ENCODE results near the gene VEGFA.

VEGFA gene

GRCh38 chr6:43738877-43739641, 31.0 kb upstream of the VEGFA start:
- no peak for DNase-seq (ENCODE audit: low spot score)

DNA sequence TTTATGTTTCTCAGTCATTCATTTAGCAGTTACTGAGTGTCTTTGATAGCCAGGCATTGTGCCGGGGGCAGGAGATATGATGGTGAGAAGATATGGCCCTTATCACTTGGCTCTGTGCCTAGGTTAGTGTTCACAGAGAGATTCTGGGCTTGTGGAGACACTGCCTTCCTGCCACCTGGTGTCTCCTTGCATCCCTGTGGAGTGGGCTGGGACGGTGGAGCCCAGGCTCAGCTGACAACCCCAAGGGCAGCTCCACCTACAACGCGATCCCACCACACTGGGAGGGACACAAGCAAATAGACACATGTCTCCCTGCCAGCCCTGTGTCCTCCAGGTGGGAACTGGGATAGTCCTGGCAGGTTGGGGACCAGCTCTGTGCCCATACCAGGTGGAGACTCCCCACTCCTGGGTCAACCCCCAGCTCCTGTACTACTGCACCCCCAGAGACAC, 30.3 kb upstream of the VEGFA start:
- DNase-seq (ENCODE audit: low spot score) = no peak

- DNase-seq (ENCODE audit: low spot score) = no peak
These were observed 29.6 kb upstream of the VEGFA start for GRCh38 chr6:43740321-43740960.

GRCh38 chr6:43740961-43741764, 28.8 kb upstream of the VEGFA start:
- DNase-seq (ENCODE audit: low spot score) = no peak

DNA sequence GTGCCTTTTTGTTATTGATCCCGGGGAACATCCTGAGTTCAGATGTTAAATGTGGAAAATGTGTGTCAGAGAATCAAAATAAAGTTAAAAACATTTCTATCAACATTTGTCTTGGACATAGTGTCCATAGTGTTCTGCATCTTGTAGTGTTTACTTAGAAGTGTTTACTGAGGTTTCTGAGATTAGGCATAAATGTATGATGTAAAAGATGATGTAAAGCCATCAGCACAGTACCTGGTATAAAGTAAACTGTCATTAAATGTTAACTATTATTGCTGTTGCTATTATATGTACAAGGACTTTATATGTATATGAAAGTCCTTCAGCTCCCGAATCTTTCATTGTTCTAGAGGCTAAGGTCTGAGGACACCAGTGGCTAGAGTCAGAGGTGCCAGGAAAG, 28.2 kb upstream of the VEGFA start:
- DNase-seq (ENCODE audit: low spot score) = no peak

- no peak for DNase-seq (ENCODE audit: low spot score)
These were observed 27.7 kb upstream of the VEGFA start for GRCh38 chr6:43742285-43742684.

- DNase-seq (ENCODE audit: low spot score) = no peak
These were observed 26.9 kb upstream of the VEGFA start for GRCh38 chr6:43742931-43743632.

DNA sequence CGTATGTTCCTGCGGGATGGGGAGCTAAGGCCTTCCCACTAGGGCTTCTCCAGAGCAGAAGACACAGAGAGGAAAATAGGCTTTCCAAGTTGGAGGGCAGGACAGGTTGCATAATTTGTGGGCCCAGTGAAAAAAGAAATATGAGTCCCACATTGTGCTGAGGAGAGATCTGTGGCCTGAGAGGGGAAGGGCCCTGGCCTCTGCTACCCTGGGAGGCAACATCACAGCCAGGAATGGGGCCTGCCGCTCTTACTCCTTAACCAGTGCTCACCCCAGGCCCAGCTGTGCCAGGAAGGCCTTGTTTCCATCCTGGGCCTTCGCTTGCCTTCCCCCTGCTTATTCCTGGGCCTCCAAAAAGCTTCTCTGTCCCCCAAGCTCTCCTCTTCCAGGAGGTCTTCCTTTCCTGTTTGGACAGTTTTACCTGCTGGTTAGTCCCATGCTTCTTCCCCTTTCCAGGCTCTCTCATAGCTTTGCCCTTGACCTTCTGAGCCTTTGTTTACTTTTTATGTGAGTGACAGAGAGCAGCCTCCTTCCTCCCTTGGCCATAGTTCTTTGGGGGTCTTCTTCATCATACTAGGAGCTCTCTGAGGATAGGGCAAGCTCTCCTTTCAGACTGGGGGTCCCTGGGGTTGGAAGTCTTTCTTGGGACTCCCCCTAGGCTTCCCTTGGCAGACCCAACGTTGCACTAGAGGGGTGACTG, 26.2 kb upstream of the VEGFA start:
- DNase-seq (ENCODE audit: low spot score) = no peak

DNA sequence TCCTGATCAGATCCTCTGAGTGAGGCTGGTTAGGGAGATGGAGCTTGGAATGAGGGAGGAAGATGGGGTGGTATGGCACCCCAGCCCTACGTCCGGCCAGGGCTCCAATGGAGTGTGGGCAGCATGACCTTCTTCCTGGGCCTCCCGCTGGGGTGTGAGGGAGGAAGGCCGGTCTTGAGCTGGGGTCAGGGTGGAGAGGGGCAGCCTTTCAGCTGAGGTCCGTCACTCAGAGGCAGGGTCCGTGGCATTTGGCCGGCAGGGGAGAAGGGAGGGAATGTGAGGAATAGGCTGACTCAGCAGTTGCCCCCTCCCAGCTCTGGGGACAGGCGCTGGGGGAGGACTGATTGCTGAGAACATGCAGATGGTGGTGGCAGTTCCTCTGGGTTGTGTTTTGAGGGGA, 25.5 kb upstream of the VEGFA start:
- no peak for DNase-seq (ENCODE audit: low spot score)

- no peak for DNase-seq (ENCODE audit: low spot score)
These were observed 24.9 kb upstream of the VEGFA start for GRCh38 chr6:43744931-43745727.

DNA sequence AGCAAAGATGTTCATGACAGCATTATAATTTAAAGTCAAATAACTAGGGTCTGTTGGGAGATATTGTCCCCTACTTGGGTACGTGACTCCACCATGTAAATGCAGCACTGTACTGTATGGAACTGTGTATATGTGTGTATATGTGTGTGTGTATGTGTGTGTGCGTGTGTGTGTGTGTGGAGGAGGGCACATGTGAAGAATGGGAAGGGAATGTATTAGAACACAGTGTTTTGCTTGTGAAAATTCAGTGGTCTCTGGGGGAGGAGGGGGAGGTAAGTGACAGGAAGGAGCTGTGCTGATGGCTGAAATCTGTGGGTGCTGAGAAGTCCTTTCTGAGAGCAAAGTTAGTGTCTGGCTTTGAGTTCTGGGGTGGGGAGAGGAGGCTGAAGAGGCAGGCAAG, 23.9 kb upstream of the VEGFA start:
- no peak for DNase-seq (ENCODE audit: low spot score)

GRCh38 chr6:43746613-43747102, 23.4 kb upstream of the VEGFA start:
- no peak for DNase-seq (ENCODE audit: low spot score)

DNA sequence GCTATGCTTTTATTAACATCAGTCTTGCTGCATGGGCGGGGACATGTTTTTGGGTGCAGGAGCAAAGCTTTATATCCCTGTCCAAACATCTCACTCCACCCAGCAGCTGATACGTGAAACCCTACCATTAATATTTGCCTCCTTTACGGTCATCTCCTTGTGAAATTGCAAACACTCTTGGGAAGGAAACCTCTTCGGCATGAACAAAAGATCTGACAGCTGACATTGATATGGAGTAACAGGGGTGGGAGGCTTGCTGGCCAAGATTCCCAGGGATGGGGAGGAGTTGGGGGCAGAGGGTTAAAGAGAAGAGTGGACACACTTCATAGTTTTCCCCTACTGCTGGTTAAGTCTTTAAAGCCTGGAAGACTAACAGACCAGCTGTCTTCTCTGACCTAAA, 22.2 kb upstream of the VEGFA start:
- DNase-seq (ENCODE audit: low spot score) = no peak

DNA sequence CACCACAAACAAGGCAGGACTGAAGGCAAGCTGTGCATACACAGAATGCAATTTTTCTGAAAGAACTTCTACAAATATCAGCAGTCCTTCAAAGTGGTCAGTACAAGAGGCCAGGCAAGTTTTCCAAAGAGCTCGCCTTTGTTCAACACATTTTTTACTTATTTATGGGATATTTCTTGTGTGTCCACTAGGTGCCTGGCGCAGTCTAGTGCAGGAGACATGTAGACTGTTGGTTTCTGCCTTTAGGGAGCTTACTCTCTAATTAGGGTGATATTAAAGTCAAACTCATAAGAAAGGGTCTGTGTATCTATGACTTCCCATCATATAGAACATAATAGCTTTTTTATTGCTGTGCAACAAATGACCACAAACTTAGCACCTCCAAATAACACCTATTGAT, 21.2 kb upstream of the VEGFA start:
- DNase-seq (ENCODE audit: low spot score) = no peak

DNA sequence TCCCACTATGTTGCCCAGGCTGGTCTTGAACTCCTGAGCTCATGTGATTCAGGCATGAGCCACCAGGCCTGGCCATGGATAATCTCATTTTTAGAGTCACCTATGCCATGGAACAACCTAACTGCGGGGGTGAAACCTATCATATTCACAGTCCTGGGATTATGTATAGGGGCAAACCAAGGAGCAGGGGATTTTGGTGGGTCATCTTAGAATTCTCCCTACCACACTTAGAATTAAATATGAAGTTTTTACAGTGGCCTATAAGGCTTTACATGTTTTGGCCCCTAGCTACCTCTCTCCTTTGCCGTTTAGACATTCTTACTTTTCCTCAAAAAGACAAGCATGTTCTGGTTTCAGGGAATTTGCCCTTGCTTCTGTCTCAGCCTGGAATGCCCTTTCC, 20.6 kb upstream of the VEGFA start:
- DNase-seq (ENCODE audit: low spot score) = no peak

GRCh38 chr6:43750622-43751021, 19.4 kb upstream of the VEGFA start:
- DNase-seq (ENCODE audit: low spot score) = no peak

DNA sequence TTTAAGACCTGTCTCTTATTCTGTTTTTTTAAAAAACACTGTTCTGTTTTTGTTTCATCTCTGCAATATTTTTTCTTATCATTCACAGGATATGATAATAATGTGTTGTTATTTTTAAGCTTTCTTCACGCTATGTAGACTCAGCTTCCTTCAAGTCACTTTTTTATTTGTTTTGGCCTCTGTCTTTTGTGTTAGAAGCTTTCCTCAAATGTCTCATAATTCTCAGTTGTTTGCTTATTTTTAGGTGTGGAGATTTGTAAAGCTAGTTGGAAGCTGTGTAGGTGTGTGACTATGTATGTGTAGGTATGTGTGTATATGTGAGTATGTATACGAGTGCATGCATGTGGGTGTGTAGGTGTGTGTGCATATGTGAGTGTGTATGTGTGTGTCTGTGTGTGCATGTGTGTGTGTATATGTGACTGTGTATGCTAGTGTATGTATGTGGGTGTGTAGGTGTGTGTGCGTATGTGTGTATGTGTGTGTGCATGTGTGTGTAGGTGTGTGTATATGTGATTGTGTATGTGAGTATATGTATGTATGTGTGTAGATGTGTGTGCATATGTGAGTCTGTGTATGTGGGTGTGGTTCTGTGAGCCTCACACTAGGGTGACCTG, 16.3 kb upstream of the VEGFA start:
- DNase-seq (ENCODE audit: low spot score) = no peak

GRCh38 chr6:43757966-43758616, 11.9 kb upstream of the VEGFA start:
- DNase-seq (ENCODE audit: low spot score) = no peak

GRCh38 chr6:43758617-43759050, 11.4 kb upstream of the VEGFA start:
- no peak for DNase-seq (ENCODE audit: low spot score)

Measured in HuH-7.5 (cell line).